Fibroblast of pulmonary artery (primary cell): Measurements from ENCODE around the gene KCNH4.

ENCODE experiments used
- DNase-seq: peaks from one replicate; pipeline ENCODE4 v3.0.0-alpha.2; 2010; ENCODE audit warnings: low read depth
- H3K4me3 ChIP-seq: replicated peaks from 2 replicates; pipeline ENCODE4 v1.5.1; 2011; ENCODE audit warnings: low read depth, mild to moderate bottlenecking, control low read depth, low read length, moderate library complexity
- TF ChIP-seq, protein P1 (sequence below): IDR thresholded peaks from 2 replicates; pipeline ENCODE4 v1.5.1; 2011; ENCODE audit warnings: mild to moderate bottlenecking, control low read depth, low read length, inconsistent platforms; ENCODE audit errors: missing control alignments

KCNH4 gene

DNA sequence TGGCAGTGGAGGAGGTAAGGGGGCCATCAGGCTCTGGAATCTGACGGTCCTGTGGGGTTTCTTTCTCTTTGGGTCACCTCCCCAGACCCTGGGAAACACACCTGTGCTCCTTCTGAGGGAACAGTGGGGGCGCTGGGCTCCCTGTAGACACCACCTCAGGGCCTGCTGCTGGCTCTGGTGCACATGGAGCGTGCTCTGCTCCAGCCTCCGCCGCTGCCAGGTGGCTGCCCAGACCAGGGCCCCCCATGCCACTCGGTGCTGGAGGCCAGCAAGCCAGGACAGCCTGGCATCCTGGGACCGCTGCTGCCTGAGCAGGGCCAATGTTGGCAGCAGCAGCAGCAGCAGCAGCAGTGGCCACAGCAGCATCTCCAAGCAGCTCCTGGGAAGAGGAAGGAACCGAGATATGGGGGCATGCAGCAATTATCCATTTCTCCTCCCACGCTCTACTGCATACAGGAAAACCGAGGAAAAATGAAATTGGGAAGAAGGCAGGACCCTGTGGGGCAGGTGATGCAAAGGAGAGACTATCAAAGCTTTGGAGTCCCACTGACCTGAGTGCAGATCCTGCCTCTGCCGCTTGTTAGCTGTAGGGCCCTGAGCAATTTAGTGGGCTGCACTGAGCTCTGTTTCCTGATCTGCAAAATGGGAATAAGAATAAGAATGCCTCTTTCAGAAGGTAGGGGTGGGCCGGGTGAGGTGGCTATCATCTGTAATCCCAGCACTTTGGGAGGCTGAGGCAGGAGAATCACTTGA lies 12.4 kb upstream of the KCNH4 start:
- peak overlapping the region; percentile 72 for H3K4me3 ChIP-seq
- no peak for DNase-seq
- TF ChIP-seq, protein P1, sequence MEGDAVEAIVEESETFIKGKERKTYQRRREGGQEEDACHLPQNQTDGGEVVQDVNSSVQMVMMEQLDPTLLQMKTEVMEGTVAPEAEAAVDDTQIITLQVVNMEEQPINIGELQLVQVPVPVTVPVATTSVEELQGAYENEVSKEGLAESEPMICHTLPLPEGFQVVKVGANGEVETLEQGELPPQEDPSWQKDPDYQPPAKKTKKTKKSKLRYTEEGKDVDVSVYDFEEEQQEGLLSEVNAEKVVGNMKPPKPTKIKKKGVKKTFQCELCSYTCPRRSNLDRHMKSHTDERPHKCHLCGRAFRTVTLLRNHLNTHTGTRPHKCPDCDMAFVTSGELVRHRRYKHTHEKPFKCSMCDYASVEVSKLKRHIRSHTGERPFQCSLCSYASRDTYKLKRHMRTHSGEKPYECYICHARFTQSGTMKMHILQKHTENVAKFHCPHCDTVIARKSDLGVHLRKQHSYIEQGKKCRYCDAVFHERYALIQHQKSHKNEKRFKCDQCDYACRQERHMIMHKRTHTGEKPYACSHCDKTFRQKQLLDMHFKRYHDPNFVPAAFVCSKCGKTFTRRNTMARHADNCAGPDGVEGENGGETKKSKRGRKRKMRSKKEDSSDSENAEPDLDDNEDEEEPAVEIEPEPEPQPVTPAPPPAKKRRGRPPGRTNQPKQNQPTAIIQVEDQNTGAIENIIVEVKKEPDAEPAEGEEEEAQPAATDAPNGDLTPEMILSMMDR, result no peak

DNA sequence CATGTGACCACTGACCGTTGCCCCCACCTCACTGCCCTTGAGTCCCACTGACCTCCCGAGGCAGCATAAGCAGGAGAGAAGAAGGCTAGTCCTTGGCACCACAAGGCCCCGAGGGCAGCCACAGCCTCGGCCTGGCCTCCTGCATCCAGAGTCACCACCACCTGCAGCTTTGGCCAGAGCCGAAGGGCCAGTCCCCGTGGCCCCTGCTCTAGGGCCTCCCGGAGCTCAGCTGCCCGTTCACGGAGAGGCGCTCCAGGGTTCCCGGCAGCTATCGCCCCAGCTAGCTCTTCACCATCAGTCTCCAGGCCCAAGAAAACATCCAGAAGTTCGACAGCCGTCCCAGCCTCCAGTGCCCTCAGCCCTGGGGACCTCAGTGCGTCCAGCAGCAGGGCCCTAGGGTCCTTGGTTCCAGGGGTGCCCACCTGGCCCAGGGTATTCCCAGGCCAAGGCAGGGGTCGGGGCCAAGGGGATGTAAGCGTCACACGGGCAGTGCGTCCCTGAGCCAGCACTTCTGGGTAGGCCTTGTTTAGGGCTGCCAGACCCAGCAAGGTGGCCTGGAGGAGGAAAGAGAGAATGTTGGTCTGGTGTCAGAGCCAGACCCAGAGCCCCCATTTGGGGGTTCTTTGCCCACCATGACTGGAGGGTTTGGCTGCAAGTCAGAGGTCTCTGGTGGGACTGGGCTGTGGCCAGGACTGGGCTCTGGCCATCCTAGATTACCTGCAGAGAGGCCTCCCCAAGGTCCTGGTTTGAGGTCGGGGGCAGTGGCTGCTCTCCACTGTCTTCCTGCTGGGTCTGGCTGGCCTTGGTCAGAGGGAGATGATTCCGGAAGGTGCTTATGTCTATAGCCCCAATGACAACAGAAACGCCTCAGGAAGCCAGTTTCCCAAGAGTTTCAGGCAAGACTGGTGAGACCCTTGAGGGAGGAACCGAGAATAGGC lies 11.5 kb upstream of the KCNH4 start:
- H3K4me3 ChIP-seq, result no peak overlapping the region
- TF ChIP-seq, protein P1, result no peak
- no peak for DNase-seq

DNA sequence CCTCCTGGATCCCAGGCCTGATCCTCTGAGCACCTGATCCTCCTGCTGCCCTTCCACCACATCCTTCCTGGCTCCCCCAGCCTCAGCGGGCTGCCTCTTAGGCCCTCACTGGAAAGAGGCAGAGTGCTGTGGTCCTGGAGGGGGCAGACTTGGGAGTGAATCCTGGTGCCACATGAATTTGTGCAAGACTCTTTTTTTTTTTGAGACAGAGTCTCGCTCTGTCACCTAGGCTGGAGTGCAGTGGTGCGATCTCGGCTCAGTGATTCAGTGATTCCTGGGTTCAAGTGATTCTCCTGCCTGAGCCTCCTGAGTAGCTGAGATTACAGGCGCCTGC lies 10.3 kb upstream of the KCNH4 start:
- no peak overlapping the region for H3K4me3 ChIP-seq
- TF ChIP-seq, protein P1, result no peak
- DNase-seq, result no peak

DNA sequence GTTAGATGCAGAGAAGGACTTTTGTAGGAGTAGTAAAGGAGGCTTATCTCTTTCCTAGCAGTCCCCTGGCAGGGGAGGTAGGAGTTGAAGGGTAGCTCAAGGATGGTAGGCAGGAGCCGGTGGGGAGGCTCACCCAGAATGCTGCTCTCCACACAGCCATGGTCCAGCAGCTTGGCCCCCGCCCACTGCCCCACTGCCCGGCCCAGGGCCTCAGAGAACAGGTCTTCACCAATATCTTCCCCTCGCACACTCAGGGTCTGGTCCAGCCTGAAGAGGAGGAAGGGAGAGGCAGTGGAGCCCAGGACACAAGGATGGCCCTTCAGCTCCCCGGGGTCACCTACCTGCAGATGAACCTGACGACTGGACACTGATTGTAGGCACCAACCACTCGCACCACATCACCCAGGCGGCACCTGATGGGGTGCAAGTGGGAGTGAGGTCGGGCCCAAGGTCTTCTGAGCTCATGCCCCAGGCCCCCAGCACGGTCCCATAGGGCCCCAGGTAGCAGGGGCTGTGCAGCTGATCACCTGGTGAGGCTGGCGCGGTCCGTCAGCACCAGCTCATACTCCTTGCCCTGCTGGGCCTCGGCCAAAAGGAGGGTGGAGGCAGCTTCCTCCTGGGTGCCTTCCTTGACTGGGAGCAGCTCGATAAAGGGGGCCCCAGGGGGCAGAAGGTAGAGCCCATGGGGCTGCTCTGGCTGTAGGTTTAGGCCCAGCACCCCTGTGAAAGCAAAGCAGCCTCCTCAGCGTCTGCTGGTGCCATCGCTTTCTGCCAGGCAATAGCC lies 9.7 kb upstream of the KCNH4 start:
- H3K4me3 ChIP-seq, result no peak overlapping the region
- TF ChIP-seq, protein P1, result no peak
- DNase-seq, result no peak

DNA sequence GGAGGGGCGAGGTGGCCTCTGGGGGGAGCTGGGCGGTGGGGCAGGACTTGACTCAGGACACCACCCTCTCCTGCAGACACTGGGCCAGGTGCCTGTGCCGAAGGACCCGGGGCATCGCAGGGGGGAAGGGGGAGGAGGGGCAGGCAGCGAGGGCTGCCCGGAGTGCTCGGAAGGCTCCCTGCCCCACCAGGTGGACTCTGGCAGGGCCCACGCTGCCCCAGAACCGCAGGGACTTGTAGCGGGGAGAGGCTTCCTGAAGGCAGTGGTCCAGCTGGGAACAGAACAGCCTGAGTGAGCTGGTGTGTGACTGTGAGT lies 8.7 kb upstream of the KCNH4 start:
- no peak overlapping the region for H3K4me3 ChIP-seq
- DNase-seq, result no peak
- TF ChIP-seq, protein P1, result no peak

DNA sequence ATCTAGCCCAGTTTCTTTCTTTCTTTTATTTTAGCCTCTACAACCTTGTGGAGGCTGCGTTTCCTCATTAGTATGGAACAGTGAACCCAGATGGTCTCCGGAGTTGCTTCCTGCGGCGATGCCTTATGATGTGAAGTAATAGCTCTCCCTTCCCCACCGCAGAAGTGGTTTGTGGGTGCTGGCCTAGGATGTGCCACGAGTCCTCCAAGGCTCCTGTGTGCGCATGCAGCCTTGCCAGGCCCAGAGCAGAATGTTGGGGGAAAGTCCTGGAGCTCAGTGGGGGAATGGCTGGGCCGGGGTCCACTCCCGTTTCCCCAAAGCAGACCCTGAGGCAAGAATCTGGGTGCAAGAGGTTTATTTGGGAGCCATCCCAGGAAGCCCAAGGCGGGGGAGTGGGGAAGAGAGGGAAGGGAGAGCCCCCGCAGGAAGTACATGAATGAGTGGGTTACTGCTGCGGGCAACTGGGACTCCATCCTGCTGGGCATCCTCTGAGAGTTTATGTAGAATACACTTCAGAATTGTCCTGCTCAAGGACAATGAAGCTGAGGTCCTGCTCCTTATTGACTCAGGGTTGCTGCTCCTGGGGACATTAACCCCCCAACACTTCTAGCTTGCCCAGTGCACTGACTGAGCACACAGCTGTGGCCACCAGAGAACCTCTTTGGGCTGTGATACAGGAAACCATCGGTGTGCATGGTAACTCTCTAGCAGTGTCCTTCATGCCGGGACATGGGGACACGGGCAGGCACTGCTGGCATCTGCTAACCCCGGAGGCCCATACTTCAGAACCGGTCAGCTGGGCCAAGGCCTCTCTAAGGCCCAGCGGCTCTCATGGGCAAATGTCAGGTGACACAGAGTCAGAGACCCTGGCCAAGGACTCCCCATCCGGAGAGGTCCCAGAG lies 8.1 kb upstream of the KCNH4 start:
- no peak overlapping the region for H3K4me3 ChIP-seq
- no peak for DNase-seq
- TF ChIP-seq, protein P1, result no peak
